K562 (cell line): ENCODE measurements around the gene DAPK1. TPM values are rescaled to one million over a fixed set of nuclear protein-coding genes. Genes with fewer than 3 reads are reported as not detected.

Experiments used
- EGR1 ChIP-seq: fragments of 450-650 bp; conservative IDR thresholded peaks from 2 replicates; pipeline ENCODE4 v1.6.1; 2017; ENCODE audit warnings: mild to moderate bottlenecking
- FUS ChIP-seq: fragments of 200-400 bp; formaldehyde crosslinking; optimal IDR thresholded peaks from 2 replicates; pipeline ENCODE3; 2017; ENCODE audit warnings: low read depth, low read length
- MTA2 ChIP-seq: fragments of 450-650 bp; IDR thresholded peaks from 2 replicates; pipeline ENCODE4 v1.6.1; 2016; ENCODE audit warnings: low read depth
- NKRF ChIP-seq: fragments of 450-650 bp; IDR thresholded peaks from 2 replicates; pipeline ENCODE4 v1.6.1; 2016; ENCODE audit warnings: borderline replicate concordance
- REST ChIP-seq, 2 experiments: fragments of 450-650 bp; formaldehyde crosslinking in 1 of 2; IDR thresholded peaks; 2 replicates each; pipeline versions ENCODE4 v1.4.0 to v1.6.1; 2014 to 2020; ENCODE audit warnings: mild to moderate bottlenecking in 2 of 2, borderline replicate concordance in 1 of 2, low read depth in 1 of 2
- SIRT6 ChIP-seq: IDR thresholded peaks from one replicate; pipeline ENCODE4 v1.6.1; 2012; ENCODE audit warnings: low read depth, mild to moderate bottlenecking, control low read depth, inconsistent platforms, low read length, moderate library complexity
- THRAP3 ChIP-seq: fragments of 450-650 bp; IDR thresholded peaks from 2 replicates; pipeline ENCODE4 v1.6.1; 2016; ENCODE audit warnings: mild to moderate bottlenecking, inconsistent platforms, borderline replicate concordance
- ZNF407 ChIP-seq: fragments of 450-650 bp; IDR thresholded peaks from 2 replicates; pipeline ENCODE4 v1.6.1; 2016; ENCODE audit warnings: low read depth
- polyA plus RNA-seq, 8 experiments: library from polyadenylated mRNA; depleted of rRNA in 4 of 8; stranded (reverse) in 5 of 8; unstranded in 3 of 8; fragments of >200 nt; fragmentation: Nextera tagmentation in 2 of 8; fragmentation: Illumina TruSeq in 1 of 8; extraction: Ambion mirVana in 2 of 8; extraction: Trizol in 1 of 8; gene quantifications; 2 replicates each; pipeline versions ENCODE4 v1.2.1 to v1.2.3, GENCODE V29; 2011 to 2014; ENCODE audit warnings: inconsistent platforms in 1 of 8, missing spikeins in 1 of 8
- total RNA-seq, 7 experiments: library from RNA; depleted of rRNA in 6 of 7; stranded (reverse); fragments of >200 nt in 6 of 7; fragmentation: Illumina TruSeq in 2 of 7; extraction: Trizol in 2 of 7; gene quantifications; 2 replicates each; pipeline versions ENCODE4 v1.2.1 to v1.2.3, GENCODE V29; 2011 to 2021; ENCODE audit warnings: low replicate concordance in 1 of 7

DAPK1 gene
- total and polyA plus RNA-seq, 9 of the 15 experiments (the other 6 are each of a cell fraction or from before 2014, with no cell fraction given): 1.7 to 26.4 (median 15.8) TPM

- TF ChIP-seq FUS (no peak), NKRF (no peak), ZNF407 (no peak), EGR1 (0 out of 2 replicates have a peak, but pooled peaks have one; percentile 27), REST (IDR thresholded peaks at IDR 0.05; ENCODE audit: borderline replicate concordance) (no peak), REST (CRISPR knock-in tag; IDR thresholded peaks at IDR 0.05; ENCODE audit: low read depth) (no peak), MTA2 (no peak), SIRT6 (no peak), THRAP3 (no peak)
These were observed 95.1 kb downstream of the DAPK1 start (continued) for GRCh38 chr9:87592554-87593358.
